GM19240 (cell line): Measurements from ENCODE around the gene TCF7.

Experiments
- DNase-seq: peaks from one replicate; pipeline ENCODE4 v3.0.0; 2011; ENCODE audit warnings: low spot score; ENCODE audit not compliant: insufficient read length

The TCF7 gene

DNA sequence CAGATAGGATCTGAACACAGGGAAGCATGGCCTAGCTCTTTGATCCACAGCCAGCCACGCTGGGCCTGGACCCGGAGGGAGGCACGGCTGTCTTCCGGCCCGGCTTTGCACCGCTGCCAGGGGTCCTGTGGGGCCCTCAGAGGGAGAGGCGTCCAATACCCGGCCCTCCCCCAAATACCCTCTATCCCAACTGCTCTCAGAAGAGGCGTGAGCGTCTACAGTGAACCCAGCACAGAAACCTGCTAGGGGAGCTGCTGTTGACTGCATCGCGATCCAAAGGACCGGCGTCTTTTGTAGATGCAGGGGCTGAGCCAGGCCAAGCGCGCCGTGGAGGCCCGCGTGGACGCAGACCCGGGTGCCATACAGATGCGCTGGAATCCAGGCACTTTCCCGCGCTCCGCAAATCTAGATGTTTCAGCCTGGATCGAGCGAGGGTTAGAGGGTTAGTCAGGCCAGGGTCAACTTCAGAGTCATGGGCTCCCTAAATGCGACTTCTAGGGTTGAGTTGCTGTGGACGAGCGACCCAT is 1.1 kb upstream of the TCF7 start:
- no peak for DNase-seq

DNA sequence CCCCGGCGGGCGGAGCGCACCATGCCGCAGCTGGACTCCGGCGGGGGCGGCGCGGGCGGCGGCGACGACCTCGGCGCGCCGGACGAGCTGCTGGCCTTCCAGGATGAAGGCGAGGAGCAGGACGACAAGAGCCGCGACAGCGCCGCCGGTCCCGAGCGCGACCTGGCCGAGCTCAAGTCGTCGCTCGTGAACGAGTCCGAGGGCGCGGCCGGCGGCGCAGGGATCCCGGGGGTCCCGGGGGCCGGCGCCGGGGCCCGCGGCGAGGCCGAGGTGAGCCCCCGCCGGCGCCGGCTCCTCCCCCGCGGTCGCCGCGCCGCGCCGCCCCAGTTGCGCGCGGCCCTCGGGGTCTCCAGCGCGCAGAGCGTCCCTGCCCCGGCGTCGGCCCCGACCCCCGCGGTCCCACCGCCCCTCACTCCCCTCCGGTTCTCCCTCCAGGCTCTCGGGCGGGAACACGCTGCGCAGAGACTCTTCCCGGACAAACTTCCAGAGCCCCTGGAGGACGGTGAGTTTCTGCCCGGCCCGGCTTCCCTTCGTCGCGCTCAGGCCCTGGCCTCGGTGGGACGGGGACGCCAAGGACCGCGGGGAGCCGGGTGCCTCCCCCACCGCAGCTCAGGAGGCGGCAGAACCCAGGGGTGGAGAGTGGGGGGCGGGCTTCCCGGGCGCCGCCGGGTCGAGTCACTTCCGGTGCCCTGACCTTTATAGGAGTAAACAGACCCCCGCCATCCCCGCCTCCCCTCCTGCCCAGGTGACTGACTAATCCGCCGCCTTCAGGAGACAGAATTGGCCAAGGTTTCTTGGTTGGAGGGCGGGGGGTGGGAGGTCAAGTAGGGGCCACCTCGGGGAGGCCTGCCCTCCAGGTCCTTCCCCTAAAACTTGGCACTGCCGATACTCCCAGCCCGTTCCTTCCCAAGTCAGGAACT is 665 bp downstream of the TCF7 start:
- no peak for DNase-seq

DNA sequence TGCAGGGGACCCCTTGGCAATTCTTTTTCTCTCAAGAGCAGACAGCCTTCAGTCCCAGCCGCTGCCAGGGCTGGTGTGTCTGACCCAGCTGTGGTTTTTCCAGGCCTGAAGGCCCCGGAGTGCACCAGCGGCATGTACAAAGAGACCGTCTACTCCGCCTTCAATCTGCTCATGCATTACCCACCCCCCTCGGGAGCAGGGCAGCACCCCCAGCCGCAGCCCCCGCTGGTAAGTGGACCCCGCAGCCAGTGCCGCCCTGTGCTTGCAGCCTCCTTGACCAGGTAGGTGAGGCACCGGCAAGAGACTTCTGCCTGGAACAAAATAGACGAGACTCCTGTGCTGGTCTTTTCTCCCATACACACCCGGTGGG is 1.3 kb downstream of the TCF7 start:
- DNase-seq: no peak

DNA sequence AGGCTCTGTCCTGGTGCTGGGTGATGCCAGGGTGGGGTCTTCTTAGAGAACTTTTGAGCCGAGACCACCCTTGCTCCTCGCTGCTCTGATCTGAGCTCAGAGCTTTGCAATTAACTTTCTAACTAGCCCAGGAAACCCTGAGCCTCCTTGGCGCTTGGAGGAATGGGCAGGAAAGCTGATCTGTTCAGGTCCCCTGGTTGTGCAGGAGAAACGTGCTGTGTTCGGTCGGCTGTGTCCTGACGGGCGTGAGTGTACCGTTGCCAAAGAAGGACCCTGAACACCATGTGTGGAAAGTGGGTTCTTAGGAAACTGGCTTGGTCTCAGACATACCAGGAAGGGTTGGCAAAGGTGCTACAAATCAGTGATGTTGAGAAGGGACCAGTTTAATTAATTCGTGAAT is 1.8 kb downstream of the TCF7 start:
- no peak for DNase-seq

DNA sequence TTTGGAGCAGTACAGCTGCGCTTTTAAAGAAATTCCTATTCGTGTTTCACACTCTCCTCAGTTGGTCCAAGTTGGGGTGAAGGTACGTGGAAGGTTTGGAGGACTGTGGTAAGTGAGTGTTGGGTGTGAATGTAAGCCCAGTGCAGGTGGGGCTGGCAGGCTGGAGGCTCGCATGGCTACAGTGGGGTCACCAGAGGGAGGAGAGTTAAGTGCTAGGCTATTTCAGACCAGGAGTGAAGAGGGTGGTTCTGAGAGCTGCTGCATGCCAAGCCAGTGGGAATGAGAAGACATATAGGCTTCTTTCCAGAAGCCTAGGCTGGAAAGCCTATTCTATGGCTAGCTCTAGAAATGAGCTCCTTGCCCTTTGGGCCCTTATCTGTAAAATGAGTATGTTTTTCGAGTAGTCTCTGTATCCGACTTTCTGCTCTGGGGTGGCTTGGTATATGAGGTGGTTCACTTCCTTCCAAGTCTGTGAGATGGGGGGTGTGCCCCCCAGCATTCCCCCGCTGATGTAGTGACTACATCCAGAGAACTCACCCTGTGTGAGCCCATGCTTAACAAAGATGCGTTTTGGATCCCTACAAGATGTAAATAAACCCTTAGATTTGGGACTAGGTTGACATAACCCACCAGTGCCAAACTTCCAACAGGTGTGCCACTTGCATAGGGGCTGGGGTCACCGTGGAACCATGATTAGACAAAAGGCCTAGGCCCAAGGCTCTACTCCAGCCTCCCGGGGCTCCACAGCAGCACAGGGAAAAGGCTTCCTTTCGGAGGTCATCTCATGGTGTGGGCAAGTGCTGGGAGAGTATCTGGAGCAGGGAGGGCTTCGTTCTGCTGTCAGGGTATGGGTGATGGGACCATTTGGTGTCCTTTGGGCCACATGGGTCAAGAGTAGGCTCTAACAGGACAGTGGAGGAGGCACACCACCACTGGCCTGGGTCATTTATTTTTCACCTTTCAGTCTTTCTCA is 2.6 kb downstream of the TCF7 start:
- DNase-seq: no peak

DNA sequence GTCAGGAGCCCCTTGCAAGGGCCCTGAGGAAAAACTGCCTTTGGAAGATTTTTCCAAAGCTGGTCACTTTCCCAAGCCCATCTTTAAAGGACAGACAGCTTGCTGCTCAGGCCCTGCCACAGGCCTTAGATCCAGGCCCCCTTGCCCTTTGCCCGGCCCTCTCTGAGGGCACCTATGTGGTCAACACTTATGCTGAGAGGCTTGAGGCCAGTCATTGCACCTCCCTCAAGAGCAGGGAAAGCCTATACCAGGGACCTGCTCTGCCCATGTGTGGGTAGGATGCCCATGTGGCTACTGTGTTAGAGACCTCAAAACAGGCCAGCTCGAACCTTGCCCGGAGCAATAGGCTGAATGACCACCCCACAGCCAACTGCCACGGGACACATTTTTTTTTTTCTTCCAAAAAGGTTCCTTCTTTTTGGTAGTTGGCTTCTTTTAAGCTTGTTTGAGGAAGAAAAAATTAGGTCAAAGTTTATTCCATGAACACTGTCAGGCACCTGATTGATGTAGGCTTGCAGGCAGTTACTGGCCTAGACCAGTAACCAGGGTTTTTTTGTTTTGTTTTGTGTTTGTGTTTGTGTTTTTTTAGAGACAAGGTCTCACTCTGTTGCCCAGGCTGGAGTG is 3.8 kb downstream of the TCF7 start:
- no peak for DNase-seq

DNA sequence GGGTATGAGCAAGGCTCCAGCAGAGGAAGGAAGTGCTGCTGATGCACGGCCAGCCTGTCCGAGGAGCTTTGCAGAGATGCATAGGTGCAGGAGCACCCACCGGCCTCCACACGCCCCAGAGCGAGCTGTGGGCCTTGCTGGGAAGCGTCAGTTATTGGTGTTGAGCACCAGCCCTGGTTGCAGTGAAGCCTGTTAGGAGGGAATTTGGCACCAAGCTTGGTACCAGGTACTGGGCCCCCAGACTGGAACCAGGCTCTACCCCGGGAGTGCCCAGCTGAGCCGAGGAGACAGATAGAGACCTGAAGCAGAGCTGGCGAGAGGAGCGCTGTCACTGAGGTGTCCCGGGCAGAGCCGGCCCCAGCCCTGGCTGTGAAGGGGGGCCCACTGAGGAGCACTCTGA is 5.2 kb downstream of the TCF7 start:
- no peak for DNase-seq

DNA sequence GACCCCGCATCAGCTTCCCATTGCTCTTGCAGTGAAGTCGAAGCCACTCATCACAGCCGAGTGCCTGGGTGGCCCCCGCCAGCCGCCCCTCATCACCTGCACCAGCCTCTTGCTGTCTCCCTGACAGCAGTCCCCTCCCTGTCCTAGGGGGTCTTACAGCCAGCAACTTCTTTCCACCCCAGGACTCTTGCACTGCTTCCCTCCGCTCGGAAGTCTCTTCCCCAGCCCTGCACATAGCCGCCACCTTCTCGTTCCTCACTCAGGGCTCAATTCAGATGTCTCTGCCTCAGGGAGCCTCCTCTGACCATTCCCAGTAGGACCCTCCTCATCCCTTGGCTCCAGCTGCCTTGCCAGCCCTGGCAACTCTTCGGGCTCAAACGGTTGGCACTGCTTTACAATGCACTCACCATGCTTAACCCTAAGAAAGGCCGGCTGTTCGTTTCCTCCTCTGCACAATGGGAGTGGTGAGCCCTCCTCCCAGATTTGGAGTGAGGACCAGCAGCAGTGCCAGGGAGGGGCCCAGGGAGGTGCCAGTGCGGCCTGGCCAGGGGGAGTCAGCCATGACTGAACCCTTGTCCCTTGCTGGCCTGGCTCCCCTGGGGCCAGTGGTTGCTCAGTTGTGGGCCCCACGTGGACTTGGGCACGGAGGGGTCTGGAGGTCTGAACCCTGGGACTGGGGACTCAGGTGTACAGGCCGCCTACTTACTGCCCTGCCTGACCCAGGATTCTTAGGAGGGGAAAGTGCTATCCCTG is 6.1 kb downstream of the TCF7 start:
- DNase-seq: no peak

DNA sequence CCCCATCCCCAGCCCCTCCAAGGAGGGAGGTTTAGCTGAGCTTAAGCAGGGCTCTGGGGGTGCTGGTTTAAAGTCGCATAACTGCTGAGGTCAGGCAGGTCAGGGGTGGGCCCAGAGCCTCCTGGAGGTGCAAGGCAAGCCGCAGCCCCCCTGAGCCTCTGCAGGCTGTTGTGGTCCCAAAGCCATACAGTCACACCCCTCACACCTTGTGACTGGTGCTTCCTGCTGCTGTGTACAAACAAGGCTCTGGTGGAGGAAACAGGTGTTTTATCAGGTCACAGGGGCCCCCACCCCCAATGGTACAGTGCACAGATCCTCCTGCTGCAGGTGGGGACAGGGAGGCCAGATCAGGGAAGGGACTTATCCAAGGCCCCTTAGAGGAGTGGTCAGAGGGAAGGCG is 8.0 kb downstream of the TCF7 start:
- DNase-seq: no peak

DNA sequence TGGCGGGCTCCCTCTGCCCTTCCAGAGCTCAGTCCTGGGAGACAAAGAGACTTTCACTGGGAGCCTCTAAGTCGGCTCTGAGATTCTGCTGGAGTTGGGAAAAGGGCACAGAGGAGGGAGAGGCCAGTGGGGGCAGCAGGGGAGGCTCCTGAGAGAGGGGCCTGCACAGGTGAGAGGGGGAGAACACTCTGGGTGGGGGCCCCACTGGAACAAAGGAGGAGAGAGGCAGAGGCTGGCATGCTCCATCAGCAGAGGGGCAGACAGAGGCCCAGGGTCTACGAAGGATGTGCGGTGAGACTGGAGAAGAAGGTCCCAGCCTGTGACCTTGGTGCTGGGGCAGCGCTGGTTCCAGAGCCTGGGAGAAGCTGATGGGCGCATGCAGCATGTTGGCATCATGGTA is 8.9 kb downstream of the TCF7 start:
- no peak for DNase-seq

DNA sequence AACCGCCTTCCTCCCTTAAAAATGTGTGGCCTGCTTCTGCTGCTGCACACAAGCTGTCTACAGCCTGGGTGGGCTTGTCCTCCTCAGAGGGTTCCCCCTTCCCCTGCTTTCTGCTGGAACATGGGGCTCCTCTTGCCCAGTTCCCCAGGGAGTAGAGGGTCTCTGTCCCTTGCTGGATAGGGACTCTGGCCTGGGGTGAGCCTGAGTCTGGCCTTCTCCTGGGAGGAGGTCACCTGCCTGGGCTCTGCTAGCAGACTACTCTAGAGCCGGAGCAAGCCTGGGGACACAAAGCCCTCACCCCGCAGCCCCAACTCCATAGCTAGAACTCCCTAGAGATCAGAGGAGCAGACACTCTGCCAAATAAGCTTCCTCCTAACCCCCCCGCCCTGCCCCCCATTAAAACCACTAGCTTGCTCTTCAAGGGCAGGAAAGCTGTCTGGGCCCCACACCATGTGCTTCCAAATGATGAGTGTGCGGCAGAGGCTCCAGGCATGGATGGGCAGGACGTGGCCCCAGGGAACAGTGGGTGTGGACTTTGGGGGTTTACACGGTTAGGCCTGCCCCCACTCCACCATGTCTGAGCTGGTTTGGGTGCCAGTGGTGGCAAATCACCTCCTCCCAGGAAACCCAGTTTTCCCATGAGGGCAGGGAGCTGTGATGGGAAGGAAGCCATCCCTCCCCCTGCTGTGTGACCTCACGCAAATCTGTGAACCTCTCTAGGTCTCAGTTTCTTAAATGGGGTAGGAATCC is 10.0 kb downstream of the TCF7 start:
- DNase-seq: no peak

DNA sequence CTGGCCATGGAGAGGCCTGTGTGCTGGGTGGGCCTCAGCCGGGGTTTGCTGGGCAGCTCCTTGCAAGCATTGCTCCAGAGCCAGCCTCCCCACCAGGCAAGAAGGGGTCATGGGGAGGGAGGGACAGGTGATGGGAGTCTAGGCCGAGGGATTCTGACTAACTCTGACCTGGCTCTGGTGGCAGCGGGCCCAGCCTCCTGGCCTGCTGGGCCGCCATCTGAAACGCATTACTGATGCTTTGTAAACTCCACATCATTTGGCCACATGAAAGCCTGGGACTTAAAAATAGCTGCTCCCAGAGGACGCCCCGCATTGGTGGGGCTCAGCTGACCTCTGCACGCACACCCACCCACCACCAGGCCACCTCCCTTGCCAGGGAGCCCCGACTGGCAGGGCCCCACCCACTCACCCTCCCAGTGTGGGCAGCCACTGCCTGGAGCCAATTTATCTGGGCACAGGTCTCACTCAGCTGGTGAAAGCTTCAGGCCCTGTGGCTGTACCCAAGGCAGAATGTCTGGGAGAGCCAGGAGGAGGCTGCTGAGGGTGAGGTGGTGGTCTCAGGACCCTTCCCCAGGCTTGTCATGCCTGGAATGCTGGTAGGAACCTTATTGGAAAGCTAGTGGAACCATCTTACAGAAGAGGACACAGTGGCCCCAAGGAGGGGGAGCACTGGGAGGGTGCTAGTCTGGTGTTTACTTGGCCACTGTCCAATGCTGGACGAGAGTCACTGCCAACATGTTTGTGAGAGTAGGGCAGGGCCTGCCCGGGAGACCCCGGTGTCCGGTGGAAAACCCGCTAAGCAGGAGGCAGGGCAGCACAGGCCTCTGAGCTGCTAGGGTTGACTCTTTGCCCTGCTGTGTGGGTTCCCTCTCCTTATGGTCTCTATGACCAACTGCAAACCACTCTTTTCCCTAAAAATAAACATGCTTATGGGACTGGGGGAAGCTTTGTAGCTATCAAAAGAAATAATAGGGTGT is 10.8 kb downstream of the TCF7 start:
- no peak for DNase-seq

DNA sequence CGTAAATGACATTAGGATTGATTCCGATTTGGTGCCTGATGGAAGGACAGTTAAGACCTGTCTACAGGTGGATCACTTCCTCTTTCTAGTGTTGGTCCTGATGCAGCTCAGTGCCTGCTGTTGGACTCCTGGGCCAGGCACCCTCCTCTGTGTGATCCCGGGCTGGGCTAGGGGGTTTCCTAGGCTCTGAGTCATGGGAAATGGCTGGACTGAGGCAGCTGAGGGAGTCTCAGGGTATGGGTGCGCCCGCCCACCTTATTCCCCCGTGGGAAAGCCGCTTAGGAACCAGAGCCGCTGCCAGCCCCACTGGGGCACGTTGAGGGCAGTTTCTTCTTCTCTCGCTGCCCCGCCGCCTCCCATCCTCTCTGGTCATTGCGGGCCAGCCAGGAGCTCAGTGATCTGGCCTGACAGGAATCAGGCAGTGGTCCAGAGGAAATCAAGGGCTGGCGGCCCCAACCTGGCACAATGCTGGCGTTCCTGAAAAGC is 12.9 kb downstream of the TCF7 start:
- DNase-seq: no peak

DNA sequence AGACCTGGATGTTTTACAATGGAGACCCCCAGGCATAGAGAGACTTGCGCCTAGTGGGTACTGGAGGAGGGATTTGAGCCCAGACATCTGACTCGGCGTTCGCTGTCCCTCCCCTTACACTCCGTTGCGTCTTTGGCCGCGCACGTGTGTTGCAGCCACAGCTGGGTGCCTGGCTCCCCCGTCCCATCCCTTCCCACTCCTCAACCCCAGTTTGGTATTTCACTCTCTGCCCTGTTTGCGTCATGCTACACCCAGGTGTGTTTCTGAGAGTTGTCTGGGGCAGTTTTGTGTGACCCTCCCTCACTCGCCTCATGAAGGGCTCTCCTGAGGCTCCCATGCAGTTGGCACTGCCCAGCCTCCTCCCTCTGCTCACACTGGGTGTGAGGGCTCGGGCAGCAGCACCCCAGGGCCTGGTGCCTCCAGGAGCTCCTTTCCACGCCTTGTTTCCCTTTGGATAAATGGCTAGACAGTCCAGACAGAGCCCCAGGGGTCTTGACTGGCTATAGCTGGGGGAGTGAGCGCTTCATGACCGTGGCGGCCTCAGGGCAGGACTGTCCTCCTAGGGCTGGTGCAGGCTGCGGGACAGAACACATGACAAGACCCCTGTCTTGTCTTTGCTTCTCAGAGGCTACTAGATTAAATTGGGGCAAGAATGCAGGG is 13.6 kb downstream of the TCF7 start:
- no peak for DNase-seq

DNA sequence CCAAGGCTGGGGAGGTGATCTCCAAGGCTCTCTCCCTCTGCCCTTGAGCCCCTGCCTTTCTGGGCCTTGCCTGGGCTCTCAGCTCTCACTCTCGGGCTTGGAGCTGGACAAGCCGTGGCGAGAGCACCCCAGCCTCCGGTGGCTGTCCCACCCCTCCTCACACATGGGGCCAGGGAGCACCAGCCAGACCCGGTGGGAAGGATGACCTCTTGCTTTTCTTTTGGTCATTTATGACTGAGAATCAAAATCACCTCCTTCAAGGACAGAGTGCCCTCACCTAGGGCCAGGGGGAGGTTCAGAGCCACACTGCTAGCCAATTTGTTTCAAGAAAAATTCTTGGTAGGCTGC is 14.1 kb downstream of the TCF7 start:
- no peak for DNase-seq

DNA sequence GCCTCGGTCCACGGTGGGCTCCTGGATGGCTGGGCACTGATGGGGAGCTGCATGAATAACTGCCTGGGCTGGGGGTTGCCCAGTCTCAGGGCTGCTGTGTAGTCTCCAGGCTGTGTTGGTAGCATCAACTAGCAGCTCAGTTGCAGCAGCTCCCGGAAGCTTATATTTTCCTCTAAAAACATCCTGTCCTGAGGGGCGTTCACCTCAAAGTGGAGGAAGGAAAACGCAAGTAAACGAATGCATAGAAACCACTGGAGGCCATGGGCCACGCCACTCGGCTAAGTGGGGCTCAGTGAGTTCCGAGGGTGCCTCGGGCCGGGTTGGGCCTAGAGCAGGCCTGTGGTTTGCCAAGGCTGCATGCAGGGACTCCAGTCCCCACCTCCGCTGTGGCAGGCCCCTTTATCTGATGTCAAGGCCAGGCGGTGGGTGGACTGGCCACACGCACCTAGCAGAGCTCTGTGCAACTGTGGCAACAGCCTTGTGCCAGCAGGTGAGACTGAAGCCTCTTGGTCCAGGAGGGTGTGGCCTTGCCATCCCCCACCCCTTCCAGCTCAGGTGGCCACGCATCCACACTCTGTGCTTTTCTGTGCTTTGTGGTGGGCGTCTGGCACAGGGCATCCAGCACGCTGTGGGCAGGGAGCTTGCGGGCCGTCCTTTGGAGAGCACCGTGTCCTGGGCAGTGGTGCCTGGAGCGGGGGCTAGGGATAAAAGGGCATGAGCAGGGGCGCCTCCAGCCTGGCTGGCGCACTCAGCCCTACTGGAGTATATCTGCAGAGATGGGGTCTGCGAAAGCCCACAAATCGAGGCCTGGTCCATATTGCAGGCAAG is 15.1 kb downstream of the TCF7 start:
- DNase-seq: no peak

DNA sequence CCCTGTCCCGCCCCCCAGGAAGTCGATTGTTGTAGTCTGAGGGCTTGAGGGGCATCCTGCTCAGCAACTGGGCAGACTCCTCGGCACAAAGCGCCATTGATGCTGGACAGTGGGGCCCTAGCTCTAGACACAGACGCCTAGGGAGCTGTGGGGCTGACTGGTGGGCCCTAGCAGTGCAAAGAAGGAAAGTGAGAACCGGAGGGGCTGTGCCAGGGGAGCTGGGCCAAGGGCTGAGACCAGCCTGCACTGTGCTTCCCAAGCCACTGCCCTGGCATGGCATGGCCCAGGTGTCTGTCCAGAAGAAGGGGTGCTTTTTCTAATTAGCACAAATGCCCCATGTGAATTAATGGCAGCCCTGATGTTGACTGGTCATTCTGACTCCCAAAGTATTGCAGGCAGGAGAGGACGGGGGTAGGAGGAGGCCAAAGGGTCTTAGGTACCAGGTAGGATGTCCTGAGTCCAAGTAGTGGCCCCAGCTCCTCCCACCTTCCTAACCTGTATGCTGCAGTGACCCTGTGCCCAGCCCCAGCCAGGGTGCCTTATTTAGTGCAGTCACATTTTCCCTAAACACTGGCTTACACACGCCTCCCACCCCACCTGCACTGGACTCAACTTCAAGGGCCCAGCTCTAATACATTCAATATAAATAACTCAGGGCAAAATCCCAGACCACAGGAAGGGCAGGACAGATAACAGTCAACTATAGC is 15.9 kb downstream of the TCF7 start:
- no peak for DNase-seq
